ACC112 (cell line): ENCODE results near the gene BEST3.
"Not testable (repeated sequence)": the region's sequence is repeated elsewhere in the genome, so short reads cannot be mapped to it uniquely, and the experiment has no call there.

Experiments used
- H2AFZ ChIP-seq: fragments of 200-600 bp; sonication (generic); one replicate; pipeline ENCODE4 v1.6.0; 2017; ENCODE audit warnings: antibody characterized with exemption, low read length; ENCODE audit not compliant: unreplicated experiment
- H3K27ac ChIP-seq: fragments of 200-600 bp; sonication (generic); 2 replicates; pipeline ENCODE4 v1.5.1; 2014; ENCODE audit warnings: low read depth, mild to moderate bottlenecking, antibody characterized with exemption, low read length, moderate library complexity
- H3K27me3 ChIP-seq: fragments of 200-600 bp; sonication (generic); 2 replicates; pipeline ENCODE4 v1.6.1; 2014; ENCODE audit warnings: mild to moderate bottlenecking, antibody characterized with exemption, low read length, moderate library complexity, mixed read lengths; ENCODE audit not compliant: insufficient read depth
- H3K36me3 ChIP-seq: fragments of 200-600 bp; sonication (generic); 2 replicates; pipeline ENCODE4 v1.6.1; 2016; ENCODE audit warnings: mild to moderate bottlenecking, antibody characterized with exemption, low read length, moderate library complexity, mixed read lengths; ENCODE audit not compliant: insufficient read depth
- H3K4me1 ChIP-seq: fragments of 200-600 bp; sonication (generic); one replicate; pipeline ENCODE4 v1.6.1; 2016; ENCODE audit warnings: low read length, mixed read lengths; ENCODE audit not compliant: insufficient read depth, unreplicated experiment, control insufficient read depth
- H3K4me3 ChIP-seq: fragments of 200-600 bp; sonication (generic); 2 replicates; pipeline ENCODE4 v1.5.1; 2014; ENCODE audit warnings: mild to moderate bottlenecking, low read depth, low read length
- H3K79me2 ChIP-seq: fragments of 200-600 bp; sonication (generic); one replicate; pipeline ENCODE4 v1.6.0; 2016; ENCODE audit warnings: low read length; ENCODE audit not compliant: control insufficient read depth, unreplicated experiment, insufficient read depth

Gene BEST3

DNA sequence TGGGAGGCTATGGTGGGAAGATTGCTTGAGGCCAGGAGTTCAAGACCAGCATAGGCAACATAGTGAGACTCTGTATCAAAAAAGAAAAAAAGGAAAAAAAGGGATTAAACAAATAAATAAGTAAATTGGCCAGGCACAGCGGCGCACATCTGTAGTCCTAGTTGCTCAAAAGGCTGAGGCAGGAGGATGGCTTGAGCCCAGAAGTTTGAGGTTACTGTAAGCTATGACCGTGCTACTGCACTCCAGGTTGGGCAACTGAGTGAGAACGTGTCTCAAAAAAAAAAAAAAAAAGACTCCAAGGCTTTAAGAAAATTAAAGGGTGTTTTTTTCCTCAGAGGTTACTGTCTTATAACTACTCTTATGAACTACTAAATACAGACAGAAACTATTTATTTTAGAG is 11.7 kb downstream of the BEST3 start:
- no peak overlapping the region for H3K27ac ChIP-seq
- no peaks in the 10 kb centered on the region for H3K36me3 ChIP-seq
- H3K79me2 ChIP-seq = no peaks in the 10 kb centered on the region
- peaks cover 36% of the 10 kb centered on the region for H3K4me1 ChIP-seq
- H2AFZ ChIP-seq = no peak overlapping the region
- H3K27me3 ChIP-seq = no peaks in the 10 kb centered on the region
- no peak overlapping the region for H3K4me3 ChIP-seq

DNA sequence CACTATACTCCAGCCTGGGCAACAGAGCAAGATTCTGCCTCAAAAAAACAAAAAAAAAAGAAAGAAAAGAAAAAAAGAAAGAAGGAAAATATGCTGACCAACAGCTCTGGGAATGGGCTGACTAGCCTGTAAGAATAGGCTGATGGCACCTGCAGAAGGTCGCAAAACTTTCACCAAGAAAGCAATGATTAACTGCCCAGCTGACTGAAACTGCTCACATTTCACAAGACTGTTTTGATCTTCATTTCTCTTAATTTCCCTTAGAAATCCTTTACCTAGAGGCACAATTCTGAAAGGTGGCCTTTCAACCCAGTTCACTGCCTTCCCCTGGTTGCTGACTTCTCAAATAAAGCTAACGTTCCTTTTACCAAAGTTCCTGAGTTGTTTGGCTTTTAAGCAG is 12.4 kb downstream of the BEST3 start:
- no peaks in the 10 kb centered on the region for H3K36me3 ChIP-seq
- no peaks in the 10 kb centered on the region for H3K27me3 ChIP-seq
- H3K4me3 ChIP-seq = no peak overlapping the region
- H3K79me2 ChIP-seq = no peaks in the 10 kb centered on the region
- H3K27ac ChIP-seq = no peak overlapping the region
- H3K4me1 ChIP-seq = peaks cover 36% of the 10 kb centered on the region
- no peak overlapping the region for H2AFZ ChIP-seq

DNA sequence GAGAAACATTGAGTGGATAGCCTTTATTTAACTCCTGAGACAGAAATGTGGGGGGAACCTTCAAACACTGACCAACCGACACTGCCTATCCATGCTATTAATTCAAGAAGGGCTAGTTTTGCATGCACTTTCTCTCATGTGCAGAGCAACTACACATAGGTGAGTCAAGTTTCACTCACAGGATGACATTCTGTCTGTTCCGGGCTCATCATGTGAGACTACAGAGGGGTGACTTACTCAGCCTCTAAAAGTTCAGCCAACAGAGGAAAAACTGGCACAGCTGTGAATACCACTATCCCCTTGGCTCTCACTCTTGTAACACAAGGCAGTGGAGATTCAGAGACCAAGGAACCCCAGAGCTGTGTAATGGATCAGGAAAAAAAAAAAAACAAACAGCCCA is 13.3 kb downstream of the BEST3 start:
- Histone ChIP-seq H3K27ac (no peak overlapping the region), H3K4me1 (peaks cover 36% of the 10 kb centered on the region), H3K36me3 (no peaks in the 10 kb centered on the region), H3K4me3 (no peak overlapping the region), H2AFZ (no peak overlapping the region), H3K27me3 (no peaks in the 10 kb centered on the region), H3K79me2 (no peaks in the 10 kb centered on the region)

- peaks cover 34% of the 10 kb centered on the region for H3K4me1 ChIP-seq
- no peak overlapping the region for H2AFZ ChIP-seq
- no peak overlapping the region for H3K4me3 ChIP-seq
These were observed 14.6 kb downstream of the BEST3 start for GRCh38 chr12:69684466-69684865.

DNA sequence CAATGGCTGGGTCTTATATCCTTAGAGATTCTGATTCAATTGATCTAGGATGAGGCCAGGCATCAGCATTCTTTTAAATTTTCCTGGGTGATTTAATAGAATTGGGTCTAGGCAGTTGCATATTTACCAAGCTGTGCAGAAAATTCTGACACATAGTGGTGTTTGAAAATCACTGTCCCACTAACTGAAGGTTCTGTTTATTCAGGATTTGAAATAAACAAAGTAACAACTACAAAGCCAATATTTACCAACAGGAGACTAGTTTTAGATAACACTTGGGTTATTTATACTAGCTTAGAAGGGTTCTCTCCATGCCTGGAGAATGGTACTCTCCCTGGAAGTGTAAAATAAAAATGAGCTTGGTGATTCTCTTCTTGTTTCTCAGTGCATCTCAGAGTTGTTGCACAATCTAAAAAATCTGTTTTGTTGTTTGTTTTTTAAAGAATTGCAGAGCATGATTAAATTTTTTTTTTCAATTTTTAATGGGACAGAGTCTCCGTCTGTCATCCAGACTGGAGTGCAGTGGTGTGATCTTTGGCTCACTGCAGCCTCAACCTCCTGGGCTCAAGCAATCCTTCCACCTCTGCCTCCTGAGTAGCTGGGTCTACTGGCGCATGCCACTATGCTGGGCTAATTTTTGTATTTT is 16.9 kb downstream of the BEST3 start:
- Histone ChIP-seq H3K27ac (no peak overlapping the region), H2AFZ (no peak overlapping the region), H3K27me3 (no peaks in the 10 kb centered on the region)

More at GRCh38 chr12:69684466-69684865, 14.6 kb downstream of the BEST3 start:
- Histone ChIP-seq H3K27me3 (no peaks in the 10 kb centered on the region), H3K79me2 (no peaks in the 10 kb centered on the region), H3K27ac (no peak overlapping the region), H3K36me3 (no peaks in the 10 kb centered on the region)

GRCh38 chr12:69679119-69679518 is 20.0 kb downstream of the BEST3 start:
- no peak overlapping the region for H3K4me3 ChIP-seq
- H3K4me1 ChIP-seq = peaks cover 3% of the 10 kb centered on the region
- no peak overlapping the region for H3K27ac ChIP-seq
- H3K79me2 ChIP-seq = no peaks in the 10 kb centered on the region
- H3K36me3 ChIP-seq = no peaks in the 10 kb centered on the region
- no peak overlapping the region for H2AFZ ChIP-seq
- no peaks in the 10 kb centered on the region for H3K27me3 ChIP-seq

More for the DNA sequence above, 16.9 kb downstream of the BEST3 start:
- Histone ChIP-seq H3K4me1 (peaks cover 16% of the 10 kb centered on the region), H3K79me2 (no peaks in the 10 kb centered on the region), H3K36me3 (no peaks in the 10 kb centered on the region), H3K4me3 (no peak overlapping the region)

- no peak overlapping the region for H2AFZ ChIP-seq
- no peak overlapping the region for H3K4me3 ChIP-seq
- H3K36me3 ChIP-seq = no peaks in the 10 kb centered on the region
- peaks cover 3% of the 10 kb centered on the region for H3K4me1 ChIP-seq
- no peak overlapping the region for H3K27ac ChIP-seq
- no peaks in the 10 kb centered on the region for H3K27me3 ChIP-seq
- no peaks in the 10 kb centered on the region for H3K79me2 ChIP-seq
These were observed 22.7 kb downstream of the BEST3 start for GRCh38 chr12:69676257-69677012.

- H3K4me1 ChIP-seq = no peaks in the 10 kb centered on the region
- H3K36me3 ChIP-seq = no peaks in the 10 kb centered on the region
- no peak overlapping the region for H3K27ac ChIP-seq
- H2AFZ ChIP-seq = no peak overlapping the region
- no peaks in the 10 kb centered on the region for H3K79me2 ChIP-seq
- no peak overlapping the region for H3K4me3 ChIP-seq
- no peaks in the 10 kb centered on the region for H3K27me3 ChIP-seq
These were observed 26.9 kb downstream of the BEST3 start for GRCh38 chr12:69672195-69672594.

DNA sequence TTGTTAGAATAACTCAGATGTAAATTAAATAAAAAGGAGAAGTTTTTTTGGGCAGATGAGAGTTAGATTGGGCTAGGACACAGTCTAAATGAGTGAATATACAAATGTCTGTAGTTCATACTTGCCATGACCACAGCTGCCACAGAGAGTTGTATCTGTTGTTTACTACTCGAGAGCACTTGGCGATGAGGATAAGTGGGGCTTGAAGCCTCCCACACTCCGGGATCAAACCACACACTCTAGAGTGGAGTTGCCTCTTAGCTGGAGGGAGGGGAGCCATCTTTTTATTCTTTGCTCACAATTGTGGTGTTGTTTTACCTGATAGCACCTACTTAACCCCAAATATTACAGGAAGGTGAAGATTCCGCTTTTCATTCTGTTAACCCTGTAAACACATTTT is 27.5 kb downstream of the BEST3 start:
- no peak overlapping the region for H2AFZ ChIP-seq
- no peaks in the 10 kb centered on the region for H3K27me3 ChIP-seq
- H3K27ac ChIP-seq = no peak overlapping the region
- H3K4me1 ChIP-seq = no peaks in the 10 kb centered on the region
- H3K36me3 ChIP-seq = no peaks in the 10 kb centered on the region
- no peaks in the 10 kb centered on the region for H3K79me2 ChIP-seq
- H3K4me3 ChIP-seq = no peak overlapping the region

- no peak overlapping the region for H2AFZ ChIP-seq
- no peak overlapping the region for H3K27ac ChIP-seq
- H3K27me3 ChIP-seq = no peaks in the 10 kb centered on the region
- H3K79me2 ChIP-seq = no peaks in the 10 kb centered on the region
- no peak overlapping the region for H3K4me3 ChIP-seq
- no peaks in the 10 kb centered on the region for H3K4me1 ChIP-seq
- no peaks in the 10 kb centered on the region for H3K36me3 ChIP-seq
These were observed 32.3 kb downstream of the BEST3 start for GRCh38 chr12:69666798-69667197.

- not testable (repeated sequence) for H3K4me1 ChIP-seq, H2AFZ ChIP-seq, H3K36me3 ChIP-seq, H3K79me2 ChIP-seq, H3K27me3 ChIP-seq, H3K4me3 ChIP-seq, H3K27ac ChIP-seq
These were observed 34.1 kb downstream of the BEST3 start for GRCh38 chr12:69664930-69665377.
